HG02943 (cell line): ENCODE results near the gene TMEM207.

Experiments
- ATAC-seq: cut with Tn5 transposase; IDR thresholded peaks from one replicate; pipeline ENCODE4 v1.9.1; 2021; ENCODE audit warnings: mild to moderate bottlenecking, low read depth, moderate library complexity; ENCODE audit not compliant: unreplicated experiment

The TMEM207 gene

DNA sequence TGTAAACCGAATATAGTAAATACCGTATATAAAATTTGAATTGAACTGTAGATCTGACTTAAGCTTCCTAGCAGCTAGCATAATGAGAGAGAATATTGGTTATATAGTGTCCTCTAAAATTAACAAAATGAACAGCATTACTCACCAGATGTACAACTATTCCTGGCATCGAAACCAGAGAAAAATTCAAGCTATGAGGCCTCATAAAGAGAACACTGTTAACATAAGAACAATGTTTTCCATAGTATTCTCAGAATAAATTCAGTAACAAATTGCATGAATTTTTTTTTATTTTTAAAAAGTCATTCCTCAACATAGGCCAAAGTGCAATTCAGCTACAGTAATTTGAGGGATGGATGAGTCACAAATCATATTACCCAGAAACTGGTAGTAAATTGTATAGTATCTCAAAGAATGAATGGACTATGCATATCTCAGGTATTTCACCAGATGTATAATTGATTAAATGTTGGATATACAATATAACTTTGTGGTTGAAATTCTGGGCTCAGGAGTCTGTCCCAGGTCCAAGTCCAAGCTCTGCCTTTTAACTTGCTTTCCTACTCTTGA lies 5.0 kb downstream of the TMEM207 start:
- no peak for ATAC-seq

DNA sequence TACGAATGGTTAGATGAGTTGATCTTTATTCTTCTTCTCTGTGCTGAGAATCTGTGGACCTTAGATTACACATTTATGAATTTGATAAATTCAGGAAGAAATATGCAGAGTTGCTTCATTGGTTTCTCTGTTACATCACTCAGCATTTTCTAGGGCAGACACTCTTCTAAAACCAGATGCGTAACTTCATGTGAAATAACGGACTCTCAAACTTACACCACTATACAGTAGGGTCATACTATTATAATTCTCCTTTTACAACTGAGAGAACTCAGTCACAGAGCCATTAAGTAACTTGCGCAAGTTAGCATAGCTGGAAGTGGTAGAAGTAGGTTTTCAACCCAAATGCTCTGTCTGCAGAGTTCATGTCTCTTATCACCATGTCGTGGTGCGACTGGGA lies 5.7 kb downstream of the TMEM207 start:
- ATAC-seq: no peak

DNA sequence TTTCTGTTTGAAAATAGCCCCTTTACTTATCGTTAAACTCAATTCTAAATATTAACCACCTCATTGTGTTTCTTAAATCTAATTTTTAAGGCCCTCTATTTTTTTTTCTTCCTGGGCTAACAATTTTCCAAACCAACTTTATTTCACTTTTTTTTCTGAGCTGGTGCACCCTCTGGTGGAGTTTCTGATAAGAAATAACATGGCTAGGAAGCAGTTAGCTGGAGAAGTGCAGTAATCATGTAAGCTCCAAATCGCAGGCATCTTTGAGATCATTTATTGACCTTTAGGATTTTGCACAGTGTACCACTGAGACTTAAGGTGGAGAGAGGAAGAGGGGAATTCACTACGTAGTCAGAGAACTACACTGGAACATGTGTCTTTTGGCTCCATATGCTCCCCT lies 6.4 kb downstream of the TMEM207 start:
- ATAC-seq: no peak

DNA sequence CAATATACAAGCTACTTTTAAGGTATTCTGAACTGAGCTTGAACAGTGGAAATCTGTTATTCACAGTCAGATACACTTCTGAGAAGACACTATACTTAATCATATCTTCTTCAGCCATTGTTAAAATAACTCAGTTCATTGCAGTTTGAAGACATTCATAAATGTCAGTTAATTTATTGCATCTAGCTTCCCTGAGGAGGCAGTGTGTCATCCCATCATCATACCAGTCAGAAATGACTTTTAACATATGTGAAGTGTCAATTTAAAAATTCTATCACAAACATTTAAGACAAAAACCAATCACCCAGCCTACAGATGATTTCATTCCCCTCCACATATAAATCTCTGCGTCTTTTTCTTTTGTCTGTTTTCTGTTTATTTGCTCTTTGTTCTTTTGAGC lies 7.5 kb downstream of the TMEM207 start:
- ATAC-seq: no peak

DNA sequence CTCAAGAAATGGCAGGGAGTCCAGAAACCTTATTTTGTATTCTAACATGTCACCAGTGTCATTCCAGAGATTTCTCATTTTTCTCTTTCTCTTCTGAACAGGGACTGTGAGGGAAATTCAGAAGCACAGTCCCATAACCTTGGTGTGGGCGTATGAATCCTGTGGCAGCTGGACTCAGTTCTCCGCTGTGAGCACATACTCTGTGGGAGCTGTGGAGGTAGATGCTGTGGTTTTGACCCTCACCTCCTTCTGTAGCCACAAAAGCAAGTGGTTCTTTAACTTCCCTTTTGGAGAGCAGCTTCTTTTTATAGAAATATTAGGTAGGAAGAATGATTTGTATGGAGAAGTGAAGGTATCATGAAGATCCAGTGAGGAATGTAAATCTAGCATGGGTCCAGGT lies 13.4 kb downstream of the TMEM207 start:
- ATAC-seq: no peak

DNA sequence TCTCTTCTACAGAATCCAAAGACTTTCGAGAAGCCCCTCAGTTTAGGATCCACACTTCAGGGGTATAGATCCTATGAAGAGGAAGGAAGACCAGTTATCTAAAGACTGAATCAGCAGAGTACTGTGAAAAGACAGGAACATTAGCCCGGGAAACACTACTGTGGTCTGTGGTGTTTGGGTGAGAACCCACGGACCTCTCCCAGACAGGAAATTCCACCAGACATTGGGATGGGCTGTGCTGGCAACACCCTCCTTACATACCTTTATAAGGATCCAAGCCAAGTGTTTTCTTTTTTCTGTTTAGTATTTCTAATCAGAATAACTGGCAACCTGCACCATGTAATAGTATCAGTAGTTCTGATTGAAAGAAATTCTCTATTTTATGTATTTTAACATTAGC lies 14.1 kb downstream of the TMEM207 start:
- ATAC-seq: no peak

DNA sequence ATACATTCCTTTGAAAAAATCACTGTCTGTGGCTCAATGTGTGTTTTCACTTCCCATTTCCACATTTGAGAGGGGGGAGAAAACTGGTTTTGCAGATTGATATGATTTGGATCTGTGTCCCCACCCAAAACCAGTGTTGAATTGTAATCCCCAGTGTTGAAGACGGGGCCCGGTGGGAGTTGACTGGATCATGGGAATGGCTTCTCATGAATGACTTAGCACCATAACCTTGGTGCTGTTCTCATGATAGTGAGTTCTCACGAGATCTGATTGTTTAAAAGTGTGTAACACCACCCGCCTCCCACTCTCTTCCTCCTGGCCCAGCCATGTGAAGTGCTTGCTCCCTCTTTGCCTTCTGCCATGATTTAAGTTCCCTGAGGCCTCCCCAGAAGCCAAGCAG lies 16.1 kb downstream of the TMEM207 start:
- no peak for ATAC-seq

DNA sequence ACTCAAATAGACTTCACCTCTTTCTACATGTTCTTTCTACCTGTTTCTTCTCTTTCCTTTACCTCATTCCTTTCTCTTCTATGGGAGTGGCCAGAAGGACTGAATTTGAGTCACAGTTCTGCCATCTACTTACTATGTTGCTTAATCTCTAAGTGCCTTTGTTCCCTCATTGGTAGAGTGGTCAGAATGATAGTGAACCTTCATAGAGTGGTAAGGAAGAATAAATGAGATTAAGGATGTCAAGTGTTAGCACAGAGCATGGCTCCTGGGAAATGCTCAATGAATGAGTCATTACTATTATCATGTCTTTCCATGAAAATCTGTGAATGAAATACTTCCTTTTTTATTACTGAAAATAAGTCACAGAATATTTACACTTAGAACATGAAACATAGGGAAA lies 17.5 kb downstream of the TMEM207 start:
- ATAC-seq: no peak

DNA sequence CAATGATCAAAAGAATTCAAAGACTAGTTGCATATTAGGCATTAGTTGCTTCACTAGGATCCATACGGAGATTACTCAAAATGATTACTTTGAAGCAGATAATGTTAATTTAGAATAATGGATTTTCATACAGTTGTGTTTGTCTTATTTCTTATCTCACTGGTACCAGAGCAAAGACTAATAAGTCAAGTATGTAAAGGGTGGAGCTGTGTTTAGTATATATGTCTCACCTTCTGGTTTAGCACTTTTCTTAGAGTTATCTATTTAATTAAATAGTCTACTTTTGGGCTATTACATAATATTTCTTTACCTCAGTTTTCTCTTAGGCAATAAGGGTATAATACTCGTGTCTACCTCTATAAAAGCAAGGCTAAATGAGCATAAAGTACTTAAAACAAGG lies 18.8 kb downstream of the TMEM207 start:
- ATAC-seq: no peak

DNA sequence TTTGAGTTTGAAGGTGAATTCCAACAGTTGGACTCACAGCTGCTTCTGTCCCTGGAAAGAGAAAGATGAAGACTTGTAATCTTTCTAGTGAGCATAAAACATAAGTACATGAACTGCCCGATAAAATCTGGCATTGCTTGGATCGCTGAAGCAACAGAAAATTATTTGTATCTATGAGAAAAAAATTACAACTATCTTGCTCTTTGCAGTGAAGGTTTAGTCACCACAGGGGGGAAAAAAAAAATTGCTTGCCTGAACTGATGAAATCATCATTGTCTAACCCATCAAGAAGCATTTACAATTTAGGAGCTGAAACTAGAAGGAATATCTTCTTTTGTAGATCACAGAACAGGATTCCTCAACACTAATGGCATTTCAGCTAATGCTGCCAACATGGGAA lies 20.0 kb downstream of the TMEM207 start:
- ATAC-seq: no peak

DNA sequence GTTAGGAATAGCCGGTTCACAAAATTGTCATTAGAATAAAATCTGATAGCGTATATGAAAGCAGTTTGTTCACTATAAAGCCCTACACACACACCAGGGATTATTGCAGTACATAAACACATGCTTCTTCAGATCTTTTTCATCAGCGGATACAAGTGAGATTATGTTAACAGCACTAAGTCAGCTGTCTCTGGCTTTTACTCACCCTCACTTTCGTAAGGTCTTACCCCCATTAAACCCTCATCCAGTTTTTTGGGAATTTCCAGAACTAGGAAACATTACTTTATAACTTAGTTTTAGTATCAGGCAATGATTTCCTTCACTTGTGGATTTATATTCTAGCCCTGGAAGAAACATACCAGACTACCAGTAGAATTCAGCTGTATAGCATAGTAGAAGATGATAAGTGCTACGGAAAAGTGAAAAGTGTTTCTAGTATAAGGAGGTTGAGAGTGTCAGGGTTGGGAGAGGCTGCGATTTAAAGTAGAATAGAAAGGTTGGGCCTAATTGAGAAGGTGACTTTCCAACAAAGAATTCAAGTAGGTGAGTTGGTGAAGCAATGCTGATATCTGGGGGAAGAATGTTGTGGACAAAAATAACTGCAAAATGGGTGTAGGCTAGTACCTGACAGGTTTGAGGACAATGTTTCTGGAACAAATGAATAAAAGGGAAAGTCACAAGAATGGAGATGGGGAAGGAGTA lies 22.7 kb downstream of the TMEM207 start:
- no peak for ATAC-seq

DNA sequence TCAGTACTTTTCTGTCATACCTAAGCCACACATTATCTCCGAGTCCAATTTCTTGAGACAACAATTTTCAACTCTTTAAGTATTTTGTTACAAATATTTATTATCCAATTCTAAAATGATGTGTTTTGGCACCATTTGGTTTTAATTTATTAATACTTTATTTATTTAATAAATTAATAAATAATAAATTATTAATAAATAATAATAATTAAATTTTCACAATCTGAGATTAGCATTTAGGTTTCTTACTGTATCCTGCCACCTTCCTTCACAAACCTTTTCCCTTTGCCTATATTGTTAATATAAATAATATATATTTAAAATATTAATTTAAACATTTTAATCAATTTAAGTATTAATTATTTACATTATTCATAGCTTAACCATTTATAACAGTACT lies 23.9 kb downstream of the TMEM207 start:
- no peak for ATAC-seq

DNA sequence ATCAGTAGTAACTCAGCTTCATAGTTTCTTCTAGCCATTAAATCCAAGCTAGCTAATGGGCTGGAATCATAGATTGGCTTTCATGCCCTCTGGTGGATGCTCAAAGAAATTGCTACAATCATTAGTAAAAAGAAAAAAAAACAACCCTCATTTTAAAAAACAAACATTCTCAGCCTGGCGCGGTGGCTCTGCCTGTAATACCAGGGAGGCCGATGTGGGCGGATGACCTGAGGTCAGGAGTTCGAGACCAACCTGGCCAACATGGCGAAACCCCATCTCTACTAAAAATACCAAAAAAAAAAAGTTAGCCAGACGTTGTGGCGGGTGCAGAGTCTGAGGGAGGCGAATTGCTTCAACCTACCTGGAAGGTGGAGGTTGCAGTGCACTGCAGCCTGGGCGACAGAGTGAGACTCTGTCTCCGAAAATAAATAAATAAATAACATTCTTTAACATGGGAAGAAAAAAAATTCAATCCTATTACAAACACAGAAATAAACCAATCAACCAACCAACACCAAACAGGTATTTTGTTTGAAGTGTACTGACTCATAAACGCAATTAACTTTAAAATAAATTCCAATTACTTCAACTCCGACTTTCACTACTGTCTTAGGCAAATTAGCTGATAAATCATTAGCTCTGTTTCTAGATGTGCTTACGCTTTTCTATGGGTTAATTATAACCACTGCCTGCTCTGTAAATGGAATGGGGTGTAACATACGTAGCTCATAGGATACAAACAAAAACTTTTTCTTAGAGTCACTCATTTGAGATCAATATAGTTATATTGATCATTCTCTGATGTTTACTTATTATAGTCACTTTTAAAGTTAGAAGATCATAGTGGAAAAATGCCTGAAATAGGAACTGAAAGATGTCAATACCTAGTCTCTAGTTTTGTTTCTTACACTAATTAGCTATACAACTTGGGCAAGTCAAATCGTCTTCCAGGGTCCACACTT lies 24.9 kb downstream of the TMEM207 start:
- peak; percentile 79 for ATAC-seq

DNA sequence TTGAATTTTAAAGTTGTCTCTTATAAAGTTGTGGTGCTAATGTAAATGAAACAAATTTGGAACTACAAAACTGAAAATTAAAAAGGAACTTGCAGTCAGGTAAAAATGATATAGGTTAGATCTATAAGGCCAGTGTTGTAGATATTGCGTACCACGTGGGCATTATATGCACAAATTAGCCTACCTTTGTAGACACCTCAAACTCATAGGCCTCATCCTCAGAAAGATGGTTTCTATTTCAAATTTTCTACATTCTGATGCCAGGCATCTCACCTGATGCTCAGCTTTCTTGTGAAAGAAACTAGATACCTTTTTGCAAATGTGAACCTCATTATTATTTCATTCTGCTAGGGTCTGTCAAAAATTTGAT lies 25.6 kb downstream of the TMEM207 start:
- ATAC-seq: no peak

DNA sequence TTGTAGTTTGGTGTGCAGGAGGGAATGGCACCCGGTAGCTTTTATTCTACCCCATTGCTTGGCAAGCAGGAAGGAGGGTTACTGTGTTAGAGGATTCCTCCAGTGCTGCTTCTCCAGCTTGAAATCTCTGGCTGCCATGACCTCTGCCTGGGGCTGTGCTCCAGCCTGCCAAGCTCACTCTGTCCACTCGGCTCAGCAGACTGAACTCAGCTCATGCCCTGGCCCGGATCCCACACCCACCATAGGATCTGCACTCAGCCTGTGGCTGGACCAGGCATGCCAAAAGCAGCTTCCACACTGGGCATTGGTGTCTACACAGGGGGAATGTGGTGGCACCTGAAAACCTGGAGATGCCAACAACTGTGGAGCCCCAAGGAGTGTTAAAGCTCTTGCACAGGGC lies 35.4 kb downstream of the TMEM207 start:
- no peak for ATAC-seq

DNA sequence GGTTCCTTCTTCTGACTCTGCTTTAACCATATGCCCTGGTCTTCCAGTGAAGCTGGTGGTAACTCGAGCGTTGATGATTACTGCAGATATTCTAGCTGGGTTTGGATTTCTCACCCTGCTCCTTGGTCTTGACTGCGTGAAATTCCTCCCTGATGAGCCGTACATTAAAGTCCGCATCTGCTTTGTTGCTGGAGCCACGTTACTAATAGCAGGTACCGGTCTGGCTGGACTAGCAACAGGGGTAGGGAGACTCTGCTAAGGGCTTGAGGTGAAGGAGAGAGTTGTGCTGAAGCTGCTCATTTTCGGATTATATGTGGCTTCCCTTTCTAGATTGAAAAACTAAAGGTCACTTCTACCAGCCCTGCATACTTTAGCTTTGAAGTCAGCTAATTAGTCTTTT lies 45.0 kb downstream of the TMEM207 start:
- no peak for ATAC-seq

DNA sequence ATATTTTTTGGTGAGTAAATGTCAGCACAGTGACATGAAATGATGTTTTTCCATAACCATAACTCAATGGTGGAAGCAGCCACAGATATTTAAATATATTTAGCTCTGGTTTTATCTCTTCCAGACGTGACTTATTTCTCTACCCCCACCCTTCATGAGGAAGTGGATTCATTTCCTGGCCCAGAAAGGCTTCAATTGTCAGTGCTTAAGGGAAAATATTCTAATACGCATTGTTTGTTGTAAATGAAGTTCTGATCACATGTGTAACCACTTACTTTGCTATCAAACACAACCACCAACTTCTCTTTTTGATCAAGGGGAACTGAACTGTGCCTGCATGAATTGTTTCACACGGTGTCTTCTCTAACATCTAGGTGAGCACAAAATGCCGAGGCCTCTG lies 47.7 kb downstream of the TMEM207 start:
- no peak for ATAC-seq

DNA sequence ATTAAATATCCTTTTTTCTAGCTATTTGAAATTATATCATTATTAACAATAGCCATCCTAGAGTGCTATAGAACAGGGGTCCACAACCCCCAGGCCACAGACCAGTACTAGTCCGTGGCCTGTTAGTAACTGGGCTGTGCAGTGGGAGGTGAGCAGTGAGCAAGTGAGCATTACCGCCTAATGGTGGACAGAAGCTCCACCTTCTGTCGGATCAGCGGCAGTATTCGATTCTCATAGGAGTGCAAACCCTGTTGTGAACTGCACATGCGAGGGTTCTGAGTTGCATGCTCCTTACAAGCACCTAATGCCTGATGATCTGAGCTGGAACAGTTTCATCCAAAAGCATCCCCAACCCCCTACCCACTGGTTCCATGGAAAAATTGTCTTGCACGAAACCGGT lies 50.0 kb downstream of the TMEM207 start:
- no peak for ATAC-seq

DNA sequence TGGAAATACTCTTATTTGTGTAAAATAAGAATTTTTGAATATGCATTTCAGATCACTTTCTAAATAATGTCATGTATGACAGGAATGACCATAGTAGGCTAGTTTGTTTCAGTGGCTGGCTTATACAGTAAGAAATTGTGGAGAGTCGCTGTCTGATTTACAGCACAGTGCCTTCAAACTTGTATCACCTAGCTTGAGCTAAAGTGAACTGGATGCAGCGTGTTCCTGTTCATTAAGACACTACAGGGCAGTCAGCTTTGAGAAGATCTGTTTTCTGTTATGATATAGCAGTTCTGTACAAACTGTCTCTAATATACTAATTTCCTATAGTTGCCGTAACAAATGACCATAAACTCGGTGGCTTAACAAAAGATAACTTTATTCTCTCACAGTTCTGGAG lies 51.8 kb downstream of the TMEM207 start:
- ATAC-seq: no peak

DNA sequence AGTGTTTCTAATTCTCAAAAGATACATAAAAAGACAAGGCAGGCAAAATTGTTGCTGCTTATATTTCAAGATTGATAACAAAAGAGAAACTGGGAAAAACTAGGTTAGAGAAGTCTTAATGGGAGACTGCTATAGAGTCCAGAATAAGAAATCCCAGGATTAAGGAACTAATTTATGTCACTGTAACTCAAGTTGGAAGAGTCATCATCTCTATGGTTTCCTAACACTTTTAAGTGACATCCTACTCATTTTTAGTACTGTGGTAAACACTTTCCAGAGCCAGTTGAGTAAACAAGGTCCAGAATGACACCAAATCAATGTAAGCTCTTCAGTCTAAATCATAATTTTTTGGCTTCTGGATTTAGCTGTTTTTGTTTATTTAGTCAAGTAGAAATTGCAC lies 53.7 kb downstream of the TMEM207 start:
- no peak for ATAC-seq

DNA sequence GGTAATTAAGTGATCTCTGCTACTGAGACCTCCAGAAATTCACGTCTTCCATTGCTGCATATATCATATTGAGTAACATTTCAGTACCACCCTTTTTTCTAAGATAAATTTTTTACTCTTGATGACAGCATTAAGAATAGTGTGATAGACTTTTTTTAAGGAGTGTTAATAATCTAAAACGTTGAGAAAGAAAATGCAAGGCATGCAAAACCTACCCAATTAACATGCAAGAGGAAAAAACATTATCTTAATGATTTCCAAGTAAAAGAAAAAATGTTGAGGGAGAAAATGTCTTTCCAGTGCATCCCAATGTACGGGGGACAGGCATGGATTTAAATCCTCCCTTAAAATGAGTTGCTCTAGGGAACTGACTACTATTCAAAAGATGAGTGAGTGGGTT lies 61.0 kb downstream of the TMEM207 start:
- ATAC-seq: no peak
